Epithelial cell of umbilical artery (primary cell): ENCODE measurements around the gene TMEM167A. TPM values are rescaled to one million over a fixed set of nuclear protein-coding genes. Genes with fewer than 3 reads are reported as not detected.

Experiments
- total RNA-seq: library from RNA; depleted of rRNA; stranded (reverse); fragments of >200 nt; gene quantifications from 2 replicates; pipeline ENCODE4 v1.2.3, GENCODE V29; 2014

TMEM167A gene, protein sequence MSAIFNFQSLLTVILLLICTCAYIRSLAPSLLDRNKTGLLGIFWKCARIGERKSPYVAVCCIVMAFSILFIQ
- 62.0 and 69.1 TPM in 2 replicates for total RNA-seq

DNA sequence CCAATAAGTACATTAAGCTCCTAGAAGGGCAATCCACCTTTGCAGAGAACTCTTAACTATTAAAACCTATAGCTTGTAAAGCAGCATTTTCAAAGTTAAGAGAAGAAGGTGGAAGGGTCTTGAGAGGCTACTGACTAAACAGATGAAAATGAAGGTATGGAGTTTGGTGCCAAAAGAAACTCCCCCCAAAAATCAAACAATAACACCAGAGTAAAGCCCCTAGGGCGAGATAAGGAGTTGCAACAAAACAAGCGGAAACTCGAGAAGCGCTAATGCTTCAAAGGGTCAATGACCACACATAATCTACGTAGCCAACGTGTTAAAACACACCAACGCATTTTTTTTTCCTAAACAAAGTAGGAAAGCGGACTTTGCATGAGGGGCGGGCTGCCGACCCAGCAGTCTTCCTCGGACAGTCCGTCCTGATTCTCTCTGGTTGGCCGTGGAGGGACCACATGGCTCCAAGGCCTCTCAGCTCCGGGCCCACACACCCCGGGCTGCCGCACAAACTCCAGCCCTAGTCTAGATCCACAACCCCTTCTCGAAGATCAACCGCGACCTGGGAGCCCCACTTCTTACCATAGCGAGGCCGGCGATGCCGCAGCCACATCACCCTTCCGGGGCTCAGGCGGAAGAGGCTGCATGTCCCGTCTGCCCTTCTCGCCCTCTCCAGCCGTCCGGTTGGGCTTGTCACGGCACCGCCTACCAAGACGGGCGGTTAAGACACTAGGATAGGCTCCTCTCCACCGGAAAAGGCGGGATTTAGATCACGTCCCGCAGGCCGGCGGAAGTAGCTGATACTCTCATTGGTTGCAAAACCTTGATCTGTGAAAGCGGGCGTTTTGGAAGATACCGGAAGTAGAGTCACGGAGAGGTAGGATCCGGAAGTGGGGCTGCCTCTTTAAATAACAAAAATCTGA is at the start of gene TMEM167A, which contains the start of gene XRCC4:
TSS of gene TMEM167A (minus strand) at position 653 of the 920 bp plus-strand sequence. CDS start at position 582, 71 bp downstream.
TSS of gene XRCC4 (plus strand) at position 806 of the 920 bp plus-strand sequence. CDS start 27,373 bp downstream, outside the sequence.

Other genes starting within 250 kb of the TMEM167A start
- gene XRCC4, start 153 bp upstream of the TMEM167A start, total RNA-seq, result 13.5 and 14.9 TPM in 2 replicates